ENCODE measurements around the gene PRKAR1B.

Gene PRKAR1B

DNA sequence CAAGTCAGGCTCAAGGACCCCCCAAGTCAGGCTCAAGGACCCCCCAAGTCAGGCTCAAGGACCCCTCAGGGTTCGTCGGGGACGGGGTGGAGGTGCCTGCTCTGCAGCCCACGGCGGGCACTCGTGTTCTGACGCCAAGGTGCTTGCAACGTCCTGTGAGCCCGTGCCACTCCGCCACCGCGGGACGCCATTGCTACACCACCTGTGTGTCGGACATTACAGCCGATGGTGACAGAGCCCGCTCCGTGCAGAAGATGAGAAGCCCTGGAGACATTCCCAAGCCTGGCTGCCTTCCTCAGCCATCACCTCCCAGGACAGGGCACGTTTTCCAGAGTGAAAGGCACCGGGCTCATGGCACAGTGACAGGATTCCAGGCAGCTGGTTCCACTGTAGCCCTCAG, 98.3 kb downstream of the PRKAR1B start:
- no peak for TF ChIP-seq CTCF (conservative IDR thresholded peaks at IDR 0.05; ENCODE audit: low read depth, low read length)
- no peak overlapping the region for H3K4me3 ChIP-seq (ENCODE audit: low read length)
- DNase-seq (ENCODE audit: low read depth) = no peak

DNA sequence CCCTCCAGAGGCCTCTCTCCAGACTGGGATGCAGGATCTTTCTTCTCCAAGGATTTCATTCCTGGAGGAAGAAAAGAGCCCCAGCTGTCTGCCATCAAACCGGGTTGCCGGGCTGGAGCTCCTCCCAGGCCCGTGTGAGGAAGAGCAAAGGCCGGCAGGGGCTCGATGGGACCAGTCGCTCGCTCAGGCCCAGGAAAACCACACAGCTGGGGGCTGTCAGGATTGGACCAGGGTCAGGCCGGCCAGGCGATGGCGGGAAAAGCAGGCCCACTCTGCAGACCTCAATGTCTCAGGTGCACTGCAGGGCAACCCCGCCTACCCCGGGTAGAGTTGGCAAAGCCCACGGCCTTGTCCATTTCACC, 98.7 kb downstream of the PRKAR1B start:
- no peak for TF ChIP-seq CTCF (conservative IDR thresholded peaks at IDR 0.05; ENCODE audit: low read depth, low read length)
- no peak overlapping the region for H3K4me3 ChIP-seq (ENCODE audit: low read length)

GRCh38 chr7:627661-628401, 99.2 kb downstream of the PRKAR1B start:
- H3K4me3 ChIP-seq (ENCODE audit: low read length) = no peak overlapping the region
- DNase-seq (ENCODE audit: low read depth) = no peak
- TF ChIP-seq CTCF (conservative IDR thresholded peaks at IDR 0.05; ENCODE audit: low read depth, low read length) = no peak

More for the DNA sequence above, 98.7 kb downstream of the PRKAR1B start:
- no peak for DNase-seq (ENCODE audit: low read depth)

GRCh38 chr7:625376-625971, 101.6 kb downstream of the PRKAR1B start:
- DNase-seq (ENCODE audit: low read depth) = no peak
- TF ChIP-seq CTCF (conservative IDR thresholded peaks at IDR 0.05; ENCODE audit: low read depth, low read length) = no peak
- no peak overlapping the region for H3K4me3 ChIP-seq (ENCODE audit: low read length)

GRCh38 chr7:623464-623863, 103.6 kb downstream of the PRKAR1B start:
- no peak overlapping the region for H3K4me3 ChIP-seq (ENCODE audit: low read length)
- DNase-seq (ENCODE audit: low read depth) = no peak
- TF ChIP-seq CTCF (conservative IDR thresholded peaks at IDR 0.05; ENCODE audit: low read depth, low read length) = no peak

- DNase-seq (ENCODE audit: low read depth) = no peak
- no peak for TF ChIP-seq CTCF (conservative IDR thresholded peaks at IDR 0.05; ENCODE audit: low read depth, low read length)
Measured at GRCh38 chr7:621572-622285, 105.4 kb downstream of the PRKAR1B start.

More at GRCh38 chr7:621572-622285, 105.4 kb downstream of the PRKAR1B start:
- H3K4me3 ChIP-seq (ENCODE audit: low read length) = no peak overlapping the region
